Stomach (tissue), 4 donors: ENCODE data around the gene C1GALT1.

ENCODE experiments used
- POLR2A ChIP-seq, 4 donors: fragments of 450-650 bp; IDR thresholded peaks; one replicate each; pipeline ENCODE4 v1.6.1; 2016; ENCODE audit warnings: antibody characterized with exemption in 4 of 4, control low read depth in 2 of 4, mild to moderate bottlenecking in 1 of 4, moderate library complexity in 1 of 4
- TF ChIP-seq, protein P1 (sequence below), 7 experiments: fragments of 450-650 bp in 4 of 7; fragments of 200-600 bp in 3 of 7; sonication (generic) in 3 of 7; IDR thresholded peaks; one replicate each; pipeline ENCODE4 v1.5.1; 2016 to 2019; ENCODE audit warnings: antibody characterized with exemption in 7 of 7, control low read depth in 2 of 7, mild to moderate bottlenecking in 1 of 7

DNA sequence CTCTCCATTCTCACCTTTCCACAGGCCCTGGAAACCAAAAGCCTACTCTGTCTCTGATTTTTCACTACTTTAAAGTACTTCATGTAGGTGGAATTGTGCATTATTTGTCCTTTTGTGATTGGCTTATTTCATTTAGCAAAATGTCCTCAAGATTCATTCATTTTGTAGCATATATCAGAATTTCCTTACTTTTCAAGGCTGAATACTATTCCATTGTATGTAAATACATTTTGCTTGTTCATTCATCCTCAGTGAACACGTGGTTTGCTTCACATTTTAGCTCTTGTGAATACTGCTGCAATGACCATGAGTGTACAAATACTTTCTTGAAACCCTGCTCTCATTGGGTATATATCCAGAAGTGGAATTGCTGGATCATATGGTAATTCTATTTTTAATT is 8.8 kb downstream of the C1GALT1 start:
- TF ChIP-seq, protein P1, sequence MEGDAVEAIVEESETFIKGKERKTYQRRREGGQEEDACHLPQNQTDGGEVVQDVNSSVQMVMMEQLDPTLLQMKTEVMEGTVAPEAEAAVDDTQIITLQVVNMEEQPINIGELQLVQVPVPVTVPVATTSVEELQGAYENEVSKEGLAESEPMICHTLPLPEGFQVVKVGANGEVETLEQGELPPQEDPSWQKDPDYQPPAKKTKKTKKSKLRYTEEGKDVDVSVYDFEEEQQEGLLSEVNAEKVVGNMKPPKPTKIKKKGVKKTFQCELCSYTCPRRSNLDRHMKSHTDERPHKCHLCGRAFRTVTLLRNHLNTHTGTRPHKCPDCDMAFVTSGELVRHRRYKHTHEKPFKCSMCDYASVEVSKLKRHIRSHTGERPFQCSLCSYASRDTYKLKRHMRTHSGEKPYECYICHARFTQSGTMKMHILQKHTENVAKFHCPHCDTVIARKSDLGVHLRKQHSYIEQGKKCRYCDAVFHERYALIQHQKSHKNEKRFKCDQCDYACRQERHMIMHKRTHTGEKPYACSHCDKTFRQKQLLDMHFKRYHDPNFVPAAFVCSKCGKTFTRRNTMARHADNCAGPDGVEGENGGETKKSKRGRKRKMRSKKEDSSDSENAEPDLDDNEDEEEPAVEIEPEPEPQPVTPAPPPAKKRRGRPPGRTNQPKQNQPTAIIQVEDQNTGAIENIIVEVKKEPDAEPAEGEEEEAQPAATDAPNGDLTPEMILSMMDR (IDR thresholded peaks at IDR 0.05), result no peak
- TF ChIP-seq POLR2A (IDR thresholded peaks at IDR 0.05), result no peak
